Medulla oblongata (tissue), 1 donor: ENCODE measurements around the gene MELTF.
A peak's percentile ranks its signal among the peaks of the same experiment; 100 is the strongest.
"Not testable (repeated sequence)": the region's sequence is repeated elsewhere in the genome, so short reads cannot be mapped to it uniquely, and the experiment has no call there.

ENCODE experiments used
- DNase-seq: peaks from one replicate; pipeline ENCODE4 v3.0.0-alpha.2; 2015; ENCODE audit errors: extremely low spot score

Gene MELTF

DNA sequence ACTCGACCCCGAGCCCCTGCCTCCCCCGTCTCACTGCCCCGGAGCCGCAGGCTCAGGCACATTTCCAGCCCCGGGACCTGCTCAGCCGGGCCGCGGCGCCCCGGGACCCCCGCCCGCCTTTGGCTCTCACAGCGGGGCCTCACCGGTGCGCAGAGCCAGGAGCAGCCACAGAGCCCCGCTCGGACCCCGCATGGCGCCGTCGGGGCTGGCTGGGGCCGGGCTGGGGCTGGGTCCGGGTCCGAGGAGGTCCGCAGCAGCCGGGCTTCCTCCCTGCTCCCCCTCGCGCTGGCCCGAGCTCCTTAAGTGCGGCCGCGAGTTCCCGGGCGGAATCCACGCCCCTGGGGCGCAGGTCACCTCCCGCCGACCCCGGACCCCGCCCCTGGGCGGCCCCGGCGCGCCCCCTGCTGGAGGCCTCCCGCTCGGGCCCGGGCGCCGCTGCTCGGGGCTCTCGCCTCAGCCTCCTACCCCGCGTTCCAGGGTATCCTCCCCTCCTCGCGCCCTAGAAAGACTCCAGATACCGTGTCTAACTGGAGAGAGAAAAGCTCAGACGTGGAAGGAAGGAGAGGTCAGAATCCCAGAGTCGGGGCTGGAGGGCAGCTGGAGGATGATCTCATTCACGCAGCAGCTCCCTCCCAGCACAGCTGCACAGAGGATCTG is at the start of gene MELTF:
TSS of gene MELTF (minus strand) at position 307 of the 657 bp plus-strand sequence. CDS start at position 192, 115 bp downstream.
- DNase-seq = peak; percentile 30

DNA sequence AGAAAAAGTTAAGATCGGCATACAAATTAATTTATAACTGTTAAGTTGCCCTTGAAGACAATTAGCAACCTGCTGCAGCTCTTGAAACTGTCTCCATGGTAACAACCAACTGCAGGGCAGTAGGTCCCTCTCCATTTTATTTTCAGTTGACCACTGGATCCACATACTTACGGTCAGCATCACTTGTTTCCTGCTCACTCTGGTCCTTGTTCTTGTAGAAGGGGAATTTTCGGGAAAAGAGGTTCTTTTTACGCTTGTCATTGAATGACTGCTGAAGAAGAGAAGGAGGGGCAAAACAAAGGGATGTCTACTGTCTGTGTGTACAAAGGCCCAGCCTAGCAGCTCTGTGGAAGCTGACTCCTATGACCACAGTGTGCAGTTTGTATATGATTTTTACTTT is 46.8 kb upstream of the MELTF start:
- DNase-seq = peak; percentile 57

DNA sequence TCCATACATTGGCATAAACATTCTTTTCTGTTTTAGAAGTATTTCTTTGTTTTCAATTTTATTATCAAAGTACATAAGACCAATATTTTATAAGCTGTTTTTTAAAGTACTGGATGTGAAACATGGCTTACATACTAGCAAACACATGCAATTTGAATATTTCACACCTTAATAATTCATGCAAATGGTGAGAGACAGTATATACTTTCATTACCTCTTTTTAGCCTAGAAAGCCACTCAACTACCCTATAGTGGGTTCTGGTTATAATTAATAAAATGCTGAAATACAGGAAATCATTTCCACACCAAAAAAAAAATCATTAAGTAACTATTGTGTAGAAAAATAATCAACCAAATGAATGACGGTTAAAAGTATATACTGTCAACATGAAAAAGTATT is 38.5 kb upstream of the MELTF start:
- no peak for DNase-seq

DNA sequence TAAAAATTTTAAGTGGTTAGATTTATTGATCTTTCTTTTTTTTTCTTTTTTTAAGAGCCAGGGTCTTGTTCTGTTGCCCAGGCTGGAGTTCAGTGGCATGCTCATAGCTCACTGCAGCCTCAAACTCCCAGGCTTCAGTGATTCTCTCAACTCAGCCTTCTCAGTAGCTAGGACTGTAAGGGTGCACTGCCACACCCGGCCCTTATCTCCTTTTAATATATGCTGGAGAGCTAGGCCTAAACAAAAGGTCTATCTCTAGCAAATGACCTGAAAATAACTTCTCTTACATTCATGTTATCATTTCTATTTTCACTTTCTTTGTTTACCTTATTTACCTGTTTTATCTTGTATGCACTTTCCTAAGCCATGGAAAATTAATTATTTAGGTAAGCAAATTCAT is 35.2 kb upstream of the MELTF start:
- no peak for DNase-seq

DNA sequence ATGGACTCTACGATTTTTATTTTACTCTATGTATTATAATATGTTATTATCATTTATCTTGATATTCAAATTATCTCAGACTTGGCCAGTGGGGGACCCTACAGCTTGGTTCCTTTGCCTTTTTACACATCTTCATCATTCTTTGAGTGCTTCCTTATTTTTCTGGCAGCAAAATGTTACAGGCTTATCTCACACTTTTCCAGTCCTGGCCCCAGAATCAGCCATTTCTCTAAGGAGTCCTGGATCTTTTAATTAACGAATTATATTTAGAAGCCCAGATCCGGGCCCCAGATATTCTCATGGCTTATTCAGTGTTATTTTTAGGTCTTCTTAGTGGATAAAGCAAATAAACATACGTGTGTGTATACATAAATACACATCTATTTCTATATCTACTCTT is 32.8 kb upstream of the MELTF start:
- no peak for DNase-seq

DNA sequence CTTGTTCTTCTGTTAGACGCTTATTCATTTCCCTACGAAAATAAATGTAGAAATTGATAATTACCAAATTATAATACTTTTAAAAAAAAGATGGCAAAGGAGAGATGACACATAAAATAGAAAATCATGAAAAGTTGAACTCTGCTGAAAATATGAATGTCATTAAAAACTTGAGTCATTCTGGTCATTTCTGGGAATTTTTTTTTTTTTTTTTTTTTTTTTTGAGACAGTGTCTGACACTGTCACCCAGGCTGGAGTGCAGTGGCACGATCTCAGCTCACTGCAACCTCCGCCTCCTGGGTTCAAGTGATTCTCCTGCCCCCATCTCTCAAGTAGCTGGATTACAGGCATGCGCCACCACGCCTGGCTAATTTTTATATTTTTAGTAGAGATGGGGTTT is 22.0 kb upstream of the MELTF start:
- DNase-seq = not testable (repeated sequence)

DNA sequence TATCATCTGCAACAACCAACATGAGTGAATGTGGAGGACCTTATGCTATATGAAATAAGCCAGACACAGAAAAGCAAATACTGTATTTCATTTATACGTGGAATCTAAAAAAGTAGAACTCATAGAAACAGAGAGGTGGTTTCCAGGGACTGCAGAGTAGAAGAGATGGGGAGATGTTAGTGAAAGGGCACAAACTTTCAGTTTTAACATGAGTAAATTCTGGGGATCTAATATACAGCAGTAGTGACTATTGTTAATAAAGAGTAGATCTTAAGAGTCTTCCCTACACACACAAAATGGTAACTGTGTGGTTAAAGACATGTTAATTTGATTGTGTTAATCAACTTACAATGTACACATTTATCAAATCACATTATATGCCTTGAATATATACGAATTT is 20.9 kb upstream of the MELTF start:
- DNase-seq = no peak

DNA sequence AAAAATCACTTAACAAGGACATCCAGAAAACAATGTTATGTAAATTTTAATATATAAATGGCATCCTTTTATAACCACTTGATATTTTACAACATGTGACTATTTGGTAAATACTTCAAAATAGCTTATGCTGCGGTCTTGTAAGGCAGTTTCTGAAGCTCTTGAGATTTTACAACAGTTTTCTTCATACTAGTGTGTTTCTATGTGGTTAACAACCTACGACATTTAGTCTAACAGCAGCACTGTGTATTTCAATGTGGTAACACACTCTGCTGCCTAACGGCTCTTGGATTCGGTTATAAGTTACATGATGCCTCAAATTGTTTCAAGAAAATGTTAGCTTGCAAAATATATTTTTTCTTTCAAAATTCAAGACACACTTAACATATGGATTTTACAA is 12.9 kb upstream of the MELTF start:
- no peak for DNase-seq

DNA sequence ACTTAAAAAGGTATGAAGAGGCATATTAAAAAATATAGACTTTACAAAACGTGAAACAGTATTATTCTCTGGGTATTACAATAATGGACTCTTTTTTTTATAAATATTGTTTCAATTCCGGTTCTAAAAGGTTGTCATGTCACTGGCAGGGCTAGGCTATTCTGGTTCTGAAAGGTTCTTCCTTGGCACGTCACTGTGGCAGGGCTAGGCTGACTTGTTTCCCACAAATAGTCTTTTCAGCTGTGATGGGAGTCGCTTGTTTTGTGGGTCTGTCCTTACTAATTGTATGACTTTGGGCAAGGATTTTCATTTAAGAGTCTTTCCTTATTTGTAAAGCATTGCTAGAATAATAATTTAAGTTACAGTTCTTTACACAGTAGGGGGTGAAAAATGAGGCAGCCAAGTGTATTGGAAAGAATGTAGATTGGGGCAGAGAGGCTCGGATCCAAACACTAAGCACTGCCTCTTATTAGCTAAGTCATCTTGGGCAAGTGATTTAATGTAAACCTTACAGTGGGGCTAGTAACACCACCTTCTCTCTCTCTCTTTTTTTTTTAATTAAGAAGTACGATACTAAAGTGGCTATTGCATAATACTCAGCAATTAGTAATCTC is 12.4 kb upstream of the MELTF start:
- DNase-seq = peak; percentile 31

DNA sequence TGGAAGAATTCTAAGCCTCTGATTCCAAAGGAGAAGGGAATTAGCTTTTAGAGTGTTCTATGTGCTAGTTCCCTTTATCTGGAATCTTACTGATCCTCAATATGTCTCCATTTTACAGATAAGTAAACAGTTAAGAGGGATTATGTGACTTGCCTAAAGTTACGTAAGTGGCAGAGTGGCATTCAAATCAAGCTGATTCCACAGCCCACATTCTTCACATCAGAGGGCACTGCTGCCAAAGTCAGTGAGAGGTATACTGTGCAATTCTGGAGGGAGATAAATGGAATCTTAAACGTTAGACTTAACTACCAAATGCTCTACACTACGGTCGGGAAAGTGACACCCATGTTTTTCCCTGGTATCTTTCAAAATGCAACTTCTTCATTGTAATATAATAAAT is 11.0 kb upstream of the MELTF start:
- no peak for DNase-seq

DNA sequence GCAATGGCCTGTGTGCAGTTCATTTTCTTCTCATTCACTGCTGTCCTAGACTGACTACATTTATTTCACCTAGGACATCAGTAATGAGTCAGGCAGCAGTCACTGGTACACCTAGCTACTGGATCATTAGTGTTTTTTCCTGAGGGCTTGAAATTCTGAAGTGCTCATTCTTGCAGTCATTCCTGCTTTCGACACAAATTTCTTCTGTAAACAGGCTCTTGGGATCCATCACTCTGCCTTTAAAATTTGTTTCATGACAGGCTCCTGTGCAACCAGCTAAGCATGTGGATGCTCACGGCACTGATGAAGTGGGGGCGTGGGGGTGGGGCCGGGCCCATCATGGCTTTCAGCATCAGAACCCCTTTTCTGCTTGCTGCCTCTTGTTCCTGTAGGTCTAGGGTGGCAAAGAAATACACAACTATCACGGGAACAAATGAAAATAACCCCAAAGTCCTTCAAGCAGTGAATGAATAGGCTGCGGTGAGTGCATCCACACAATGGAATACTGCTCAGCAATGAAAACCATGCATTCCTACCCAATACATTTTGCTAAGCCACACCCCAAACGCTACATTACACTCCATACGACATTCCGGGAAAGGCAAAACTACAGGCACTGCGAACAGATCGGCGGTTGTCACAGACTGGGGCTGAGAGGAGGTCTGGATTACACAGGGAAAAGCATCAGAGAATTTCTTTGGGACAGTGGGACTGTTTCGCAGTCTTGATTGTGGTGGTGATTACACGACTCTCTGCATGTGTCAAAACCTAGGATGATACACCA is 9.3 kb upstream of the MELTF start:
- no peak for DNase-seq

DNA sequence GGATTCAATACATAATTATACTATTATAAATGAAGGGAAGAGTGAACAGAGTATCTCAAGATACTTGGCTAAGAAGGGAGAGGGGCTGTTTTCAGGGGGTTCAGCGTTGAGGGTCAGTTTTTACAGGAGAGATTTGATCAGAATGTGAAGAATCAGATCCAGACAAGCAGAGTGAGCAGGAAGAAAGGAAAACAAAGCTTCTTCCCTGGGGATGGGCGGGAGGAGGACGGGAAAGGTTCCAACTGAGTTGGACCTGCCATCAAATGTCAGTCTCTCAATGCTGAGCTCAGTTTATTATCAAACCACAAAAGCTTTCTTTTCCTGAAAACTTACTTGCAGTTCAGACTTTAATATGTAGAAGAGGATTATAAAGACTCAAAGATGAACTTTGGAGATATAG is 6.0 kb upstream of the MELTF start:
- DNase-seq = no peak

DNA sequence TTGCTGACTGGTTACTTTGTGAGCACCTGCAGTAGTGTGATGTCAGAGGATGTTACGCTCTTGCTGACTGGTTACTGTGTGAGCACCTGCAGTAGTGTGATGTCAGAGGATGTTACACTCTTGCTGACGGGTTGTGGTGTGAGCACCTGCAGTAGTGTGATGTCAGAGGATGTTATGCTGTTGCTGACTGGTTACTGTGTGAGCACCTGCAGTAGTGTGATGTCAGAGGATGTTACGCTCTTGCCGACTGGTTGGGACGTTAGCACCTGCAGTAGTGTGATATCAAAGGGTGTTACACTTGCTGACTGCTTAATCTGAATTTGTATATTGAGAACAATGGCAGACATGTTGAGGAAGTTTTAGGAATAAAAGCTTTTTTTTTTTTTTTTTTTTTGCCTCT is 5.2 kb upstream of the MELTF start:
- not testable (repeated sequence) for DNase-seq

DNA sequence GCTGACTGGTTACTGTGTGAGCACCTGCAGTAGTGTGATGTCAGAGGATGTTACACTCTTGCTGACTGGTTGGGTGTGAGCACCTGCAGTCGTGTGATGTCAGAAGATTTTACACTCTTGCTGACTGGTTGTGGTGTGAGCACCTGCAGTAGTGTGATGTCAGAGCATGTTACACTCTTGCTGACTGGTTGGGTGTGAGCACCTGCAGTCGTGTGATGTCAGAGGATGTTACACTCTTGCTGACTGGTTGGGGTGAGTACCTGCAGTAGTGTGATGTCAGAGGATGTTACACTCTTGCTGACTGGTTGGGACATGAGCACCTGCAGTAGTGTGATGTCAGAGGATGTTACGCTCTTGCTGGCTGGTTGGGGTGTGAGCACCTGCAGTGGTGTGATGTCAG is 4.1 kb upstream of the MELTF start:
- not testable (repeated sequence) for DNase-seq

DNA sequence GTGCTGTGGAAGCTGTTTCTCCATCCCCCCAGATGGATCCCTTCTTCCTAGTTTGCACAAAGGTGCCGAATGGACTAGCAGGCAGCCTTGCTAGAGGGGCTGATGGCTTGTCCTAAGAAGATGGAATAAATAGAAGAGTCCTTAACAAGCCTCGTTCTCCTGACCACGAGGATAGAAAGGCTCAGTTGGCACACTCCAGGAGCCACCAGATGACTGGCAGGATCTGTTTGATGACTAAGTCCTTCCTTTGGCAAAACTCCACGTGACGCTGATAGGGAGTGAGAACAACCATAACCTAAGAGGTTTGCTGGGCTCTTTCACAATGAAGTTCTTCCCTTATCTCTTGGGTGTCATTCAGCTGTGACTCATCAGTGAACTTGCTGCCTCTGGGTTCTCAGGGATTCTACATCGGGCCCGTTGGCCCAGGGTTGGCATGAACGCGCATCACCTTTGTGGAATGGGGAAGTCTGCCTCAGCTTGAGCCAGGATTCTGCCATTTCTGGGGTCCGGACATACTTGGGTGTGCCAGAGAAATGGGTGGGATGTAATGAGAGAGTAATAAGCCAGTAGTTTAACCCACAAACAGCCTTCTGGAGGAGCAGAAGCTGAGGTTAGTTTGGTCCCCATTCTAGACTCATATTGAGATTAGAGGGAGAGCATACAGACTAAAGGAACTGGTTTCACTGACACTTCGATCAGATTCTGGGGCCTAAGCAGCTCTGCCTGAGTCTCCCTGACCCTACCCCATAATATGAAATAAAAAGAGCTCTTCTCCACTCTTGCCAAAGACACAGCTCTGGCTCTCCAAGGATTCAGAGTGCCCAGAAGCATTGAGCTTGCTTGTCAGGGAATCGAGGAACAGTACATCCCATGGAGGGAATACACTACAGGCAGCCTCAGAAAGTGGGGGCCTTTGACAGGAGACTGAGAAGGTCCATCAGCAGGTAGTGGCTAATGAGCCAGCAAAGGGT is 2.0 kb upstream of the MELTF start:
- peak; percentile 23 for DNase-seq

DNA sequence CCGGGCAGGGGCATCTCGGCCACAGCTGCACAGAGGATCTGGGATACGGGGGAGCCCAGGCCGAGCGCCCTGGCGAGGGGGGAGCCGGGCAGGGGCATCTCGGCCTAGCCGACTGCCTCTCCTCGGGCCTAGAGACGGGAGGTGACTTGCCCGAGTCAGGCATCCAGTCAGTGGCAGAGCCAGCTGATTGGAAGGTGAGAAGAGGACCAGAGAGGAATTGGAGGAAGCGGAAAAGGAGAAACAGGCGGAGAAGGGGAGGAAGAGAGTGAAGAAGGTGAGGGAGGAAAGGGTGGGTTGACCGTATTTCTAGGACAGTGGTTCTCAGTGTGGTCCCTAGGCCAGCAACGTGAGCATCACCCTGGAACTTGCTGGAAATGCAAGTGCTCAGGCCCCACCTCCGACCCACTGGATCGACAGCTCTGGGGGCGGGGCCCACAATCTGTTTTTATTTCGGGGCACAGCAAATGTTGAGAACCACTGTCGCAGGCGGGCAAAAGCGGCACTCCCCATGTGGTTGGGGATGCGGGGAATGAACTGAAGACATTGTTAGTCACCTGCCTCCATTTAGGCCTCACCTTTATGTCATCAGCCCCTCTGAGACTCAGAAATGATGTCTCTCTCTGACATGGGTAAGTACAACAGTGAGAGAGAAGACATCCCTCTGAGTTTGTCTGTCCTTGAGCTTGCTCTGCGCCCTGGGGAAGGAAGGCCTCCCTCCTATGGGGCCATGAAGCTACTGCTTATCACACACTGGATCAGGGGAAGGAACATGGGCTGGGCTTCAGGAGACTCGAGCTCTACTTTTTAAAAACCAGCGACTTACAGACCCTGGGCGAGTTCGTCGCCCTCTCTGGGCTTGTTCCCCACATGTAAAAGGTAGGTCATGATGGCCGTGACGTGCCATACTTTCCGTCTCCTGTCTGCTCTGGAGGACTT is 1.0 kb upstream of the MELTF start:
- DNase-seq = no peak

DNA sequence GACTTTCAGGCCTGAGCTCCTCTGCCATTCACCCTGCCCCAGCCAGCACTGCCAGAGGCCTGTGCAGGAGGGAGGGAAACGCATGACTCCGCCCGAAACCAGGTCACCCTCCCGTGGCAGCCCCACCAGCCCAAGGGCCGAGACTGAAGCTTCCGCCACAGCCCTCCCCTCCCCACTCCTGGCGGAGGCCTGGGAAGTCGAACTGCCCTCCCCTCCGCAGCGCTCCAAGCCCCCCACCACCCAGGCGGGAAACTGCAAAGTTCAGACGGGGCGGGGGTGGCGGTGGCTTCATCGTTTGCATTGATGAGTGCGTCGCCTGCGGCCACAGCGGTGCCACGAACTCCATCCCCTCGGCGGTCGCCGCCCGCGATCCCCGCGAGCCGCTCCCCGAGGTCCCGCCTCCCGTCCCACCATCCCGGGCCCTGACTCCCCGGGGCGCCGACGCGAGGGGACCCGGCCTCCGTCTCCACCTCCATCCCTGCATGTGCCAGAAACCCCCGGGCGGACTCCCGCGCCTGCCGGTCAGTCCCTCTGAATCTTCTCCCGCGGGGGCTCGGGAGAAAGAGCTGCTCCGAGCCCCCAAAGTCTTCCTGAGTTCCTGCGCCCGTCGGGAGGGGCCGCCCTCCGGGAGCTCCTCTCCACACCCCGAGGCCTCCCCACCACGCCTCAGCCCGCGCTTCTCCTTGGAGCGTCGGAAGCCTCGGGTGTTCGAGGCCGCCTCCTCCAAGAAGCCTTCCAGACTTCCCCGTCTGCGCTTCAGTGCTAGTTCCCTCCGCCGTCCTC is 698 bp downstream of the MELTF start:
- DNase-seq = no peak

DNA sequence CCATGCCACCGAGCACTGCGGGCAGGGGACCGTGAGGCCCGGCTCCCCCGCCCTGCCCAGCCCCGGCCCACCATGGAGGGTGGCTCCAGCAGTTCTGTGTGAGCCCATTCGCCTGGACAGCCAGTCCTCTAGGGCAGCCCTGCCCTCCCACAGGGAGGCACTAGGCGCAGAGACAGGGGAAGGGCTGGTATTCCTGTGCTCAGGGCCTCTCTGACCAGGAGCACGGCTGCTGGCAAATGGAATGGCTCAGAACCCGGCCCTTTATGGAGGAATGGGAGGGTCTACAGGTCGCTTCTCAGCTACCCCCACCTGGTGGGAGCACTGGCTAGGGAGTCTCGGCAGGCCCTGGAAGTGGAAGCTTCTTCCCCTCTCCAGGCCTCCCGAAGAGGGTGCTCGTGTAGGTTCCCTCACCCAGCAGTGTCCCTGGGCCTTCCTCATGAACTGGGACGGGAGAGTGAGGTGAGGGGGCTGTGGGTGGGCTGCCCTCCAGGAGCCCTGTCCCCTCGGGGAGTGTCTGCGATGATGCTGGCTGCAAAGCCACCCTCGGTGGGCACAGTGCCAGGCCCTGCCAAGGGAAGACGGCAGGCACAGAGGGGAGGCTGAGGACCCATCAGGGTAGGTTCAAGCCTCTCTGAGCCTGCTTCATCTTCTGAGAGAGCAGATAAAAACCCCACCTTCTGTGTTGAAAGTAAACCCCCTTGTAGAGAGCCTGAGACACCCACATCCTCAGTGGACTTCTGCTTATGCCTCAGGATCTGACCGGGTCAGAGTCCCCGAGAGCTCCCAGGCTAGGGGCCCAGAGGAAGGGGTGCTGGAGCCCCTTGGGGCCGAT is 1.5 kb downstream of the MELTF start:
- DNase-seq = no peak
